K562 (cell line): ENCODE data around the gene KIF20B. TPM values are rescaled to one million over a fixed set of nuclear protein-coding genes. Genes with fewer than 3 reads are reported as not detected.

Experiments used
- ATAC-seq: fragments of 200-7000 bp; cut with Tn5 transposase; 3 replicates; pipeline ENCODE4 v1.9.1; 2020; ENCODE audit warnings: moderate library complexity
- BruUV-seq: library from RNA; stranded (reverse); fragments of 400-500 nt; replicated peaks from 2 replicates; lab custom pipeline; 2021; lab: Mats Ljungman, UMichigan
- CTCF ChIA-PET: fragments of 300-600 bp; formaldehyde crosslinking; extraction: SDS; loops from one replicate; lab custom pipeline; 2021; ENCODE audit warnings: low intra/inter-chr PET ratio; lab: Yijun Ruan, JAX
- POLR2A ChIA-PET: fragments of 300-600, 350-650 bp; sonication (Branson Sonifier 250); formaldehyde crosslinking; extraction: SDS; loops from one replicate; lab custom pipeline; 2021; ENCODE audit warnings: antibody characterized with exemption, inconsistent platforms; lab: Yijun Ruan, JAX
- DNase-seq, 4 experiments: peaks; one replicate each; pipeline versions ENCODE4 v3.0.0 to v3.0.0-alpha.2; 2011 to 2018; ENCODE audit warnings: low spot score in 3 of 4, mixed read lengths in 3 of 4; ENCODE audit errors: extremely low read depth in 1 of 4
- FAIRE-seq: peaks from 2 replicates; lab custom pipeline; 2011; peaks lifted over from hg19 to GRCh38; lab: Jason Lieb, UNC
- H2AFZ ChIP-seq: 2 replicates; pipeline ENCODE4 v1.6.0; 2011; ENCODE audit warnings: low read depth, low read length, control low read depth, inconsistent platforms
- H3K27ac ChIP-seq: fragments of 200-600 bp; 3 replicates; pipeline ENCODE4 v1.8.0; 2011; ENCODE audit warnings: low read depth, mild to moderate bottlenecking, control low read depth, inconsistent platforms, low read length, moderate library complexity, mixed read lengths; ENCODE audit errors: extremely low read depth
- H3K27me3 ChIP-seq, 2 experiments: fragments of 300-600 bp in 1 of 2; 2 replicates in 1 of 2; 3 replicates in 1 of 2; pipeline versions ENCODE4 v1.6.0 to v1.8.0; 2011; ENCODE audit warnings: inconsistent platforms in 2 of 2, low read length in 2 of 2, mild to moderate bottlenecking in 1 of 2, mixed read lengths in 1 of 2, moderate library complexity in 1 of 2; ENCODE audit not compliant: control insufficient read depth in 2 of 2, insufficient read depth in 2 of 2
- H3K36me3 ChIP-seq: fragments of 300-600 bp; 3 replicates; pipeline ENCODE4 v1.8.0; 2011; ENCODE audit warnings: mild to moderate bottlenecking, low read length, inconsistent platforms; ENCODE audit not compliant: control insufficient read depth, insufficient read depth
- H3K4me1 ChIP-seq, 2 experiments: fragments of 200-600 bp in 1 of 2; replicated peaks in 1 of 2; 2 replicates in 1 of 2; 3 replicates in 1 of 2; pipeline versions ENCODE4 v1.5.1 to v1.8.0; 2011; ENCODE audit warnings: inconsistent platforms in 2 of 2, low read length in 2 of 2, mild to moderate bottlenecking in 1 of 2, mixed read lengths in 1 of 2, moderate library complexity in 1 of 2; ENCODE audit not compliant: control insufficient read depth in 2 of 2, insufficient read depth in 2 of 2
- H3K4me2 ChIP-seq: 2 replicates; pipeline ENCODE4 v1.6.1; 2011; ENCODE audit warnings: low read length, control low read depth, inconsistent platforms, mixed read lengths; ENCODE audit not compliant: insufficient read depth
- H3K4me3 ChIP-seq: fragments of 200-600 bp; sonication (generic), shearing (Covaris generic); 2 replicates; pipeline ENCODE4 v1.5.1; 2016; ENCODE audit warnings: control low read depth, inconsistent platforms
- H3K79me2 ChIP-seq: fragments of 200-600 bp; 3 replicates; pipeline ENCODE4 v1.8.0; 2011; ENCODE audit warnings: low read length, inconsistent platforms; ENCODE audit not compliant: control insufficient read depth, insufficient read depth
- H3K9ac ChIP-seq, 2 experiments: 2 replicates each; pipeline versions ENCODE4 v1.6.0 to v1.6.1; 2011; ENCODE audit warnings: low read depth in 2 of 2, low read length in 2 of 2, control low read depth in 1 of 2, inconsistent platforms in 1 of 2, mild to moderate bottlenecking in 1 of 2, mixed read lengths in 1 of 2; ENCODE audit not compliant: insufficient read depth in 1 of 2
- H3K9me1 ChIP-seq: one replicate; pipeline ENCODE4 v1.6.0; 2011; ENCODE audit warnings: inconsistent platforms, mild to moderate bottlenecking, low read length, moderate library complexity; ENCODE audit not compliant: control insufficient read depth, insufficient read depth
- H3K9me3 ChIP-seq: replicated peaks from 2 replicates; pipeline ENCODE4 v1.5.1; 2011; ENCODE audit warnings: low read depth, low read length, inconsistent platforms; ENCODE audit not compliant: control insufficient read depth, insufficient read depth
- H4K20me1 ChIP-seq: replicated peaks from 2 replicates; pipeline ENCODE4 v1.6.1; 2011; ENCODE audit warnings: low read length, inconsistent platforms, mixed read lengths; ENCODE audit not compliant: control insufficient read depth, insufficient read depth
- DACH1 ChIP-seq: fragments of 450-650 bp; IDR thresholded peaks from 2 replicates; pipeline ENCODE4 v1.6.1; 2018; ENCODE audit not compliant: partially characterized antibody
- MTA1 ChIP-seq: fragments of 450-650 bp; IDR thresholded peaks from 2 replicates; pipeline ENCODE4 v1.6.1; 2017; ENCODE audit warnings: borderline replicate concordance
- PRPF4 ChIP-seq: fragments of 200-400 bp; formaldehyde crosslinking; IDR thresholded peaks from one replicate; pipeline ENCODE4 v1.6.1; 2017; ENCODE audit warnings: low read length, low read depth, mild to moderate bottlenecking; ENCODE audit not compliant: insufficient read depth, poor library complexity, severe bottlenecking
- RNF2 ChIP-seq: sonication (generic); IDR thresholded peaks from 2 replicates; pipeline ENCODE4 v1.6.1; 2016
- SNRNP70 ChIP-seq: fragments of 200-400 bp; formaldehyde crosslinking; optimal IDR thresholded peaks from 2 replicates; pipeline ENCODE3; 2017; ENCODE audit warnings: low read depth, low read length
- TAF9B ChIP-seq: fragments of 450-650 bp; IDR thresholded peaks from 2 replicates; pipeline ENCODE4 v1.6.1; 2018; ENCODE audit warnings: mild to moderate bottlenecking; ENCODE audit not compliant: partially characterized antibody
- ZNF695 ChIP-seq: fragments of 450-650 bp; formaldehyde crosslinking; IDR thresholded peaks from 2 replicates; pipeline ENCODE4 v1.4.0; 2020; ENCODE audit warnings: mild to moderate bottlenecking, moderate library complexity
- ZNF707 ChIP-seq: fragments of 250-450 bp; sonication (Bioruptor Pico); conservative IDR thresholded peaks from 2 replicates; pipeline ENCODE4 v1.8.0; 2022; ENCODE audit warnings: inconsistent platforms, mild to moderate bottlenecking, moderate library complexity
- WGBS: fragments of 100-300 bp; shearing (Covaris generic); methylation state at CpG from one replicate; pipeline ENCODE4 v1.1.6; 2016; ENCODE audit warnings: low coverage, mixed read lengths; ENCODE audit not compliant: insufficient coverage; ENCODE audit errors: missing lambda C conversion rate; 5-methylcytosine and 5-hydroxymethylcytosine counted together
- in situ Hi-C: fragments of 300-500 bp; cut with MboI; formaldehyde crosslinking; loops from 4 replicates; pipeline ENCODE4 v1.15.0; 2018; ENCODE audit warnings: inconsistent platforms, mixed read lengths
- intact Hi-C: fragments of 100-400 bp; cut with micrococcal nuclease; formaldehyde crosslinking; loops from 2 replicates; pipeline ENCODE4 v1.14.2; 2022
- polyA plus RNA-seq, 8 experiments: library from polyadenylated mRNA; depleted of rRNA in 4 of 8; stranded (reverse) in 5 of 8; unstranded in 3 of 8; fragments of >200 nt; fragmentation: Nextera tagmentation in 2 of 8; fragmentation: Illumina TruSeq in 1 of 8; extraction: Ambion mirVana in 2 of 8; extraction: Trizol in 1 of 8; gene quantifications; 2 replicates each; pipeline versions ENCODE4 v1.2.1 to v1.2.3, GENCODE V29; 2011 to 2014; ENCODE audit warnings: inconsistent platforms in 1 of 8, missing spikeins in 1 of 8
- total RNA-seq, 7 experiments: library from RNA; depleted of rRNA in 6 of 7; stranded (reverse); fragments of >200 nt in 6 of 7; fragmentation: Illumina TruSeq in 2 of 7; extraction: Trizol in 2 of 7; gene quantifications; 2 replicates each; pipeline versions ENCODE4 v1.2.1 to v1.2.3, GENCODE V29; 2011 to 2021; ENCODE audit warnings: low replicate concordance in 1 of 7
- TF ChIP-seq, protein P1 (sequence below), 2 experiments: fragments of 250-450 bp in 1 of 2; fragments of 450-650 bp in 1 of 2; sonication (Bioruptor Pico) in 1 of 2; IDR thresholded peaks; 2 replicates each; pipeline versions ENCODE4 v1.6.1 to v1.8.0; 2016 to 2021; ENCODE audit warnings: mild to moderate bottlenecking in 2 of 2, moderate library complexity in 2 of 2, missing compliant biosample characterization in 1 of 2, missing genetic modification characterization in 1 of 2
- TF ChIP-seq, protein P2 (sequence below): fragments of 450-650 bp; IDR thresholded peaks from 2 replicates; pipeline ENCODE4 v1.6.1; 2018; ENCODE audit not compliant: partially characterized antibody

Gene KIF20B
- total and polyA plus RNA-seq, 9 of the 15 experiments (the other 6 are each of a cell fraction or from before 2014, with no cell fraction given), result 18.6 to 56.5 (median 32.9) TPM

DNA sequence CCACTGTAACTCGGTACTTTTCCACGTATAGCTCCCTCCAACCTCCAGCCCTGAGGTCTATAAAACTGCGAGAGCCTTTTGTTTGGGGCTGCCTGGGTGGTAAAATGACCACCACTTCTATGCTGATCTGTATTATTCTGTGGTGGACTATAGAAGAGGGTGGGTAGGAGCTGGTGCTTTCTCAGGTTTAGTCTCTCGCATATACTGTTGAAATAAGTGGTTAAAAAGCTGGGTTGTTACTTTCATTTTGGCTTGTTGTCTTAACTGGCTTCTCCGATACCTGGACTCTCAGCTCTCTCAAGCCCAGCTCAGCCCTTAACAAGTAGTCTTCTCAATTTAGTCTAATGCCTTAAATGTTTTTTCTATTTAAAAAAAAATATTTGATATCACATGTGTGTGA is 70.3 kb downstream of the KIF20B start:
- no peak for ATAC-seq
- no peak for FAIRE-seq
- H3K9ac ChIP-seq, result no peak overlapping the region
- no peaks in the 10 kb centered on the region for H4K20me1 ChIP-seq
- H3K9me3 ChIP-seq, result no peaks in the 10 kb centered on the region
- BruUV-seq, result no TSS peak
- CTCF ChIA-PET, result no interaction called here
- in situ Hi-C loops (no loop called here), intact Hi-C loops (no loop called here)
- no peak for DNase-seq
- POLR2A ChIA-PET, result no interaction called here
- H2AFZ ChIP-seq, result no peak overlapping the region
- H3K36me3 ChIP-seq, result peaks cover 75% of the 10 kb centered on the region
- no peaks in the 10 kb centered on the region for H3K79me2 ChIP-seq
- H3K27me3 ChIP-seq, result no peaks in the 10 kb centered on the region
- no peak overlapping the region for H3K27ac ChIP-seq
- 94% methylated on average over 5 of the region's 5 CpGs for WGBS
- no peaks in the 10 kb centered on the region for H3K4me1 ChIP-seq
- no peak overlapping the region for H3K4me2 ChIP-seq
- no peak for TF ChIP-seq ZNF695 (CRISPR knock-in tag)
- no peak for TF ChIP-seq RNF2
- no peak for TF ChIP-seq ZNF707 (CRISPR knock-in tag)
- TF ChIP-seq SNRNP70, result no peak
- no peak for TF ChIP-seq PRPF4
- no peak for TF ChIP-seq MTA1
- TF ChIP-seq, protein P1, sequence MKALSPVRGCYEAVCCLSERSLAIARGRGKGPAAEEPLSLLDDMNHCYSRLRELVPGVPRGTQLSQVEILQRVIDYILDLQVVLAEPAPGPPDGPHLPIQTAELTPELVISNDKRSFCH (CRISPR knock-in tag; IDR thresholded peaks at IDR 0.05), result no peak
- TF ChIP-seq, protein P1 (tag; IDR thresholded peaks at IDR 0.05), result no peak
- TF ChIP-seq TAF9B, result no peak
- TF ChIP-seq, protein P2, sequence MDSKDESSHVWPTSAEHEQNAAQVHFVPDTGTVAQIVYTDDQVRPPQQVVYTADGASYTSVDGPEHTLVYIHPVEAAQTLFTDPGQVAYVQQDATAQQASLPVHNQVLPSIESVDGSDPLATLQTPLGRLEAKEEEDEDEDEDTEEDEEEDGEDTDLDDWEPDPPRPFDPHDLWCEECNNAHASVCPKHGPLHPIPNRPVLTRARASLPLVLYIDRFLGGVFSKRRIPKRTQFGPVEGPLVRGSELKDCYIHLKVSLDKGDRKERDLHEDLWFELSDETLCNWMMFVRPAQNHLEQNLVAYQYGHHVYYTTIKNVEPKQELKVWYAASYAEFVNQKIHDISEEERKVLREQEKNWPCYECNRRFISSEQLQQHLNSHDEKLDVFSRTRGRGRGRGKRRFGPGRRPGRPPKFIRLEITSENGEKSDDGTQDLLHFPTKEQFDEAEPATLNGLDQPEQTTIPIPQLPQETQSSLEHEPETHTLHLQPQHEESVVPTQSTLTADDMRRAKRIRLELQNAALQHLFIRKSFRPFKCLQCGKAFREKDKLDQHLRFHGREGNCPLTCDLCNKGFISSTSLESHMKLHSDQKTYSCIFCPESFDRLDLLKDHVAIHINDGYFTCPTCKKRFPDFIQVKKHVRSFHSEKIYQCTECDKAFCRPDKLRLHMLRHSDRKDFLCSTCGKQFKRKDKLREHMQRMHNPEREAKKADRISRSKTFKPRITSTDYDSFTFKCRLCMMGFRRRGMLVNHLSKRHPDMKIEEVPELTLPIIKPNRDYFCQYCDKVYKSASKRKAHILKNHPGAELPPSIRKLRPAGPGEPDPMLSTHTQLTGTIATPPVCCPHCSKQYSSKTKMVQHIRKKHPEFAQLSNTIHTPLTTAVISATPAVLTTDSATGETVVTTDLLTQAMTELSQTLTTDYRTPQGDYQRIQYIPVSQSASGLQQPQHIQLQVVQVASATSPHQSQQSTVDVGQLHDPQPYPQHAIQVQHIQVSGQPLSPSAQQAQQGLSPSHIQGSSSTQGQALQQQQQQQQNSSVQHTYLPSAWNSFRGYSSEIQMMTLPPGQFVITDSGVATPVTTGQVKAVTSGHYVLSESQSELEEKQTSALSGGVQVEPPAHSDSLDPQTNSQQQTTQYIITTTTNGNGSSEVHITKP, result no peak
- TF ChIP-seq DACH1, result no peak
- H3K9me1 ChIP-seq, result no peaks in the 10 kb centered on the region
- no peak overlapping the region for H3K4me3 ChIP-seq
